HG02623 (cell line): ENCODE measurements around the gene TMEM217.
"Not testable (repeated sequence)": the region's sequence is repeated elsewhere in the genome, so short reads cannot be mapped to it uniquely, and the experiment has no call there.

Source experiments
- ATAC-seq: cut with Tn5 transposase; IDR thresholded peaks from one replicate; pipeline ENCODE4 v1.9.1; 2021; ENCODE audit warnings: moderate library complexity; ENCODE audit not compliant: unreplicated experiment

The TMEM217 gene

GRCh38 chr6:37257634-37258404 is at the start of gene TMEM217, which contains the start of gene TBC1D22B:
Gene TMEM217 (minus strand): TSS chr6:37258144. CDS start chr6:37219030, 39,114 bp downstream.
Gene TBC1D22B (plus strand): TSS chr6:37257772. CDS start chr6:37257918, 146 bp downstream.
- ATAC-seq = peak; percentile 97

- ATAC-seq = not testable (repeated sequence)
Observed at GRCh38 chr6:37307484-37307883, 49.5 kb upstream of the TMEM217 start.

- no peak for ATAC-seq
Observed at GRCh38 chr6:37306624-37307222, 48.8 kb upstream of the TMEM217 start.

- no peak for ATAC-seq
Observed at GRCh38 chr6:37305841-37306425, 48.0 kb upstream of the TMEM217 start.

DNA sequence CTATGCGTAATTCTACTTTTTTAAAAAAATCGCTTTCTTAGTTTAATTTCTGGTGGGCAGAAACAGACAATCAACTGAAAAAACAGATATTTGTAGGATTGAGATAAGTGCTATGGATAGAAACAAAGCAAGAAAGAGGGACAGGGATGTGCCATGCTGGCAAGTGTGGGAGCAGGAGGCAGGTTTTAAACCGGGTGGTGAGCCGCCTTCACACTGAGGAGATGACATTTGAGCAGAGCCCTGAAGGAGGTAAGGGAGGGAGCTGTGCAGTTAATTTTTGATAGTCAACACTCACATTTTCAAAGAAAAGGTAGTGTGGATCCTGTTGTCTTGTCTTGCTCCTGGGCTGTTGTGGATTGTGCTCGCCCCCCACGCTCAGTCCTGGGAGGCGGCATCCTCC is 46.8 kb upstream of the TMEM217 start:
- ATAC-seq = no peak

DNA sequence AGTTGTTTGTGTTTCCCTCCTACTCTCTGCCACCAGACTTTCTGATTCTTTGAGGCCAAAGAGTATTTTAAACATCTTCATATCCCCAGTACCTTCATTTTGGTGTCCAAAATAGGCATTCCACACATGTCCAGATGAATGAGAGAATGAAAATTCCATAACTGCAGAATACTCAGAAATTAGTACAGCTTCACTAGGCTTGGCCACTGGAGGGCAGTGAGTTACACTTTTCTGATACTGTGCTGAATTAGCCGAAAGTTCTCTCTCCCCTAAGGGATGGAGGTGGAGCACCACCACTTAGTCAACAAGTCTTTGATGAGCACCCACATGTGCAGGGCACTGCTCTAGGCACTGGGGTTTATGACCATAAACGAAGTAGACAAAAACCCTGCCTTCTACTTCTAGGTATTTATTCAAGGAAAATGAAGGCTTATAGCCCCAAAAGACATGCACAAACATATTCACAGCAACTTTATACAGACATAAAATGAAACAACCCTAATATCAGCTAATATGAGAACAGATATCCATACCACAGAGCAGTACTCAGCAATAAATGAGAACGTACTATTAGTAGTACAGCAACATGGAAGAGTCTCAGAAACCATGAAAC is 46.1 kb upstream of the TMEM217 start:
- no peak for ATAC-seq

- no peak for ATAC-seq
Observed at GRCh38 chr6:37303091-37303660, 45.2 kb upstream of the TMEM217 start.

- ATAC-seq = no peak
Observed at GRCh38 chr6:37302086-37302686, 44.2 kb upstream of the TMEM217 start.

- no peak for ATAC-seq
Observed at GRCh38 chr6:37299990-37300389, 42.0 kb upstream of the TMEM217 start.

DNA sequence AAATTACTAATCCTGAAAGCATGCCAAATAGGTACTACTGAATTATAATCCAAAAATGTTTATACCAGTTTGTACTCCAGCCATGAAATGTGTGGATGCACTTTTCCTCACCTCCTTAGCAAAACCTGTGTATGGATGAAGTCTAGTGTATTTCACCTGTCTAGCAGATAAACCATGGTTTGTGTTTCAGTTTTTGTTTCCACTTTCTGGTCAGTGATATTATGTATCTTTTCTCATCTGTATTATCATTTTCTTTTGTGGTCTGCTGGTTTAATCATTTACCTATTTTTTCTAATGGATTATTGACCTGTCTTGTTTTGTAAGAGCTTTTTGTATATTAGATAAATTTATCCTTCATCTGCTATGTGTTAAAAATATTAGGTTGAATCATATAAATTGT is 41.0 kb upstream of the TMEM217 start:
- ATAC-seq = no peak

- not testable (repeated sequence) for ATAC-seq
Observed at GRCh38 chr6:37297637-37298036, 39.7 kb upstream of the TMEM217 start.

DNA sequence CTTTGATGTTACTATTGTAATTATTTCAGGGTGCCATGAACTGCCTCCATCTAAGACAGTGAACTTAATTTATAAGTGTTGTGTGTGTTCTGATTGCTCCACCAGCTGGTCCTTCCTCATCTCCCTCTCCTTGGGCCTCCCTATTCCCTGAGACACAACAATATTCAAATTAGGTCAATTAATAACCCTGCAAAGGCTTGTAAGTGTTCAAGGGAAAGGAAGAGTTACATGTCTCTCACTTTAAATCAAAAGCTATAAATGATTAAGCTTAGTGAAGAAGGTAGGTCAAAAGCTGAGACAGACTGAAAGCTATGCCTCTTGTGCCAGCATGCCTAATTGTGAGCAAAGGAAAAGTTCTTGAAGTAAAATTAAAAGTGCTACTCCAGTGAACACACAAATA is 35.5 kb upstream of the TMEM217 start:
- ATAC-seq = no peak

- ATAC-seq = no peak
Observed at GRCh38 chr6:37289931-37290330, 32.0 kb upstream of the TMEM217 start.

DNA sequence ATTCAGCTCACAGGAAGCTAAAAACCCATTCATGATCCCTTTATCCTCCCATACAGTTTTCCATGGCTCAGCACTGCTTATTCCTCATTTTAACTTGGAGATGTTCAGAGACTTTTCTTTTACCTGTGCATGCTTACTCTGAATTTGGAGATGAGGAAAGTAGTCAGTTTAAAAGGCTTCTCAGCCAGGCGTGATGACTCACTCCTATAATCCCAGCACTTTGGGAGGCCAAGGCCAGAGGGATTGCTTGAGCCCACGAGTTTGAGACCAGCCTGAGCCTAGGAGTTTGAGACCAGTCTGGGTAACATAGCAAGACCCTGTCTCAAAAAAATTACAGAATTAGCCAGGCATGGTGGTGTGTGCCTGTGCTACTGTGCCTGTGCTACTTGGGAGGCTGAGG is 30.3 kb upstream of the TMEM217 start:
- ATAC-seq = no peak

- ATAC-seq = no peak
Observed at GRCh38 chr6:37287519-37288157, 29.7 kb upstream of the TMEM217 start.

- ATAC-seq = no peak
Observed at GRCh38 chr6:37285861-37286311, 27.9 kb upstream of the TMEM217 start.

- no peak for ATAC-seq
Observed at GRCh38 chr6:37284781-37285180, 26.8 kb upstream of the TMEM217 start.

GRCh38 chr6:37283671-37284151 is 25.8 kb upstream of the TMEM217 start:
- no peak for ATAC-seq

DNA sequence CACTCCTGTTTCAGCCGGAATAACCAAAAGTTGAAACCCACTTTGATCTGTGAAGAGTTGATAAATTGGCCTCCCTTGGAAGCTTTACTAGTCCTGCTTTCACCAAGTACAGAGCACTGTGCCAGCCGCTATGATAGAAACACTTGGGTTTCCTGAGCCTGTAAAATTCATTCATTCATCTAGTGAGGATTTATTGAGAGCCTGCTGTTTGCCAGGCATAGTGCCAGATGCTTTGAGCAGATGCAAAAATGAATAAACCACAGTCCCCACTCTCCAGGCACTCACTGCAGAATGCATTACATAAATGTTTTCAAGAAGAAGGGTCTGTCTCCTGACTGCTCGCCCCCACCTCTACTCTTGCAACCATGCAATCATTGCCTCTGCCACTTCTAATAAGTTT is 25.3 kb upstream of the TMEM217 start:
- ATAC-seq = no peak

DNA sequence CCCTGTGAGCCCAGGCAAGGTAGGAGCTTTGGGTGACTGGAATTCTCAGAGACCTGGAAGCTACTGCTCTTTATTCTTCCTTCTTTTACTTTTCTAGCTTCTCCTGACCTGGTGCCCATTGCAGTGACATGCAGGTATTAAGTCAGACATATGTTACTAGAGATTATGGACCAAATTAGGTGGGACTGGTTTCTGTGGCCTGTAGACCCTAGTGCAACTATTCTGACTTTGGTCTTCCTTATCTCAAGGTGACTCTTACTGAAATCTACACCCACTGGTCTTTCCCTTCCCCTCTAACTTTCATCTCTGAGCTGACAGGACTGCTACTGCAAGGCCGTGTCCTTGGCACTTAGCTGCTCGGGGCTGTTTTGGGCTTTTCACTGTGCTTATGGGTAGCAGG is 24.4 kb upstream of the TMEM217 start:
- ATAC-seq = no peak
